Activated CD4-positive, CD25-positive, alpha-beta regulatory T cell treated with anti-CD3 and anti-CD28 coated beads, Interleukin-2, amount 50 U/mL, for 24 hours (primary cell): ENCODE measurements around the gene DLEC1.

Source experiments
- ATAC-seq, 2 donors: fragments of 150-1000 bp; cut with Tn5 transposase; one replicate each; pipeline ENCODE4 v1.10.0; 2021; ENCODE audit warnings: mild to moderate bottlenecking in 1 of 2, moderate library complexity in 1 of 2

Gene DLEC1

GRCh38 chr3:38039101-38039898 is at the start of gene DLEC1:
DLEC1 (plus strand) TSS chr3:38039208; CDS start chr3:38039226, 18 bp downstream.
- peak; percentile 57 to 58 for ATAC-seq

GRCh38 chr3:37989821-37990480 is 49.1 kb upstream of the DLEC1 start:
- ATAC-seq = no peak

- no peak for ATAC-seq
Measured at GRCh38 chr3:37990527-37990926, 48.5 kb upstream of the DLEC1 start, which contains the start of gene VILL. VILL (plus strand) TSS chr3:37990786; CDS start chr3:37993673, 2,887 bp downstream.

- ATAC-seq = no peak
Measured at GRCh38 chr3:37991109-37991508, 47.9 kb upstream of the DLEC1 start.

- no peak for ATAC-seq
Measured at GRCh38 chr3:37991823-37992222, 47.2 kb upstream of the DLEC1 start.

GRCh38 chr3:37992271-37993066 is 46.5 kb upstream of the DLEC1 start:
- ATAC-seq = no peak

GRCh38 chr3:37993067-37993455 is 45.9 kb upstream of the DLEC1 start:
- ATAC-seq = no peak

- ATAC-seq = no peak
Measured at GRCh38 chr3:37993460-37993819, 45.6 kb upstream of the DLEC1 start.

- ATAC-seq = peak; percentile 61 to 68
Measured at GRCh38 chr3:37993820-37994638, 45.0 kb upstream of the DLEC1 start.

GRCh38 chr3:37994639-37994972 is 44.4 kb upstream of the DLEC1 start:
- no peak for ATAC-seq

- ATAC-seq = no peak
Measured at GRCh38 chr3:37995652-37996641, 43.1 kb upstream of the DLEC1 start.

- ATAC-seq = peak; percentile 57 to 60
Measured at GRCh38 chr3:37996785-37997301, 42.2 kb upstream of the DLEC1 start.

GRCh38 chr3:37997342-37997741 is 41.7 kb upstream of the DLEC1 start:
- no peak for ATAC-seq

- ATAC-seq = no peak
Measured at GRCh38 chr3:37997791-37998370, 41.1 kb upstream of the DLEC1 start.

GRCh38 chr3:37999836-38000235 is 39.2 kb upstream of the DLEC1 start:
- no peak for ATAC-seq

- ATAC-seq = no peak
Measured at GRCh38 chr3:38000242-38000916, 38.6 kb upstream of the DLEC1 start.

- no peak for ATAC-seq
Measured at GRCh38 chr3:38000965-38001455, 38.0 kb upstream of the DLEC1 start.

GRCh38 chr3:38001456-38002081 is 37.4 kb upstream of the DLEC1 start:
- ATAC-seq = no peak

GRCh38 chr3:38002291-38002876 is 36.6 kb upstream of the DLEC1 start:
- no peak for ATAC-seq
